NAMALWA (cell line): ENCODE results near the gene PRR19.

Experiments used
- DNase-seq: peaks from one replicate; pipeline ENCODE4 v3.0.0-alpha.2; 2015; ENCODE audit warnings: low spot score

The PRR19 gene

DNA sequence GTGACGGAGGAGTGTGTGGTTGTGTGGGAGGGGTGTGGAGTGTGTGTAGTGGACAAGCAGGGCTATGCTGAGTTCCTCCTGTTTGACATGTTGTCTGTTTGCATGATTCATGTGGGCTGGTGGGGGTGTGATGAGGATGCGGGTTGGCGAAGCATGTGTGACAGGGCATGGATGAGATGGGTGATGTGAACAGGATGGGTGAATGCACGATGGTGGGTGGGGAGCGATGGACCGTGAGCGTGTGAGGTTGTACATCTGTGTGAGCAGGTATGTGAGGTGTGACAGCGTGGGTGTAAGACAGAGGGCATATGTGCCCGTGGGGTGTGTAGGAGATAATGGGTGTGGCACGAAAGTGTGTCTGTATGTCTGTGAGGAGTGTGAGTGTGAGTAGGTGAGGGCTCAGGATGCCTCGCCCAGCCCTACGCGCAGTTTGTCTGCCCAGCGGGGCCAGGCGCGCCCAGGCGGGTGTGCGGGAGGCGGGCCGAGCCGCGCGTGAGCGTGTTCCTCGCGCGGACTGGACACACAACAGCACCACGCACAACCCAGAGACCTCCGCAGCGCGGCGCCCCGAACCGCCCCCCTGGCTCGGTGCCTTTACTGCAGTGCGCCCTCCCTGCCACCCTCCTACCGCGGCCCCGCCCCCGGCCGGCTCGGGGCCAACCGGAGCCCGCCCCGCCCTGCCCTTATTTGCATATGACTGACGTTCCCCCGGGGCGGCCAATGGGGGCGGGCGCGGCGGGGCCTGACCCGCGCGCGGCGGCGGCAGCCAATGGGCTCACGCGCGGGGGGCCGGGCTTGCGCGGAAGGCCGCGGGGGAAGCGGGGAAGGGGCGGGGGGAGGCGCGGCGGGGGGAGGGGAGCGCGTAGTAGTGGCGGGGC is 18.5 kb upstream of the PRR19 start:
- DNase-seq, result peak; percentile 95

GRCh38 chr19:42284066-42284501 is 17.8 kb upstream of the PRR19 start:
- peak; percentile 78 for DNase-seq

DNA sequence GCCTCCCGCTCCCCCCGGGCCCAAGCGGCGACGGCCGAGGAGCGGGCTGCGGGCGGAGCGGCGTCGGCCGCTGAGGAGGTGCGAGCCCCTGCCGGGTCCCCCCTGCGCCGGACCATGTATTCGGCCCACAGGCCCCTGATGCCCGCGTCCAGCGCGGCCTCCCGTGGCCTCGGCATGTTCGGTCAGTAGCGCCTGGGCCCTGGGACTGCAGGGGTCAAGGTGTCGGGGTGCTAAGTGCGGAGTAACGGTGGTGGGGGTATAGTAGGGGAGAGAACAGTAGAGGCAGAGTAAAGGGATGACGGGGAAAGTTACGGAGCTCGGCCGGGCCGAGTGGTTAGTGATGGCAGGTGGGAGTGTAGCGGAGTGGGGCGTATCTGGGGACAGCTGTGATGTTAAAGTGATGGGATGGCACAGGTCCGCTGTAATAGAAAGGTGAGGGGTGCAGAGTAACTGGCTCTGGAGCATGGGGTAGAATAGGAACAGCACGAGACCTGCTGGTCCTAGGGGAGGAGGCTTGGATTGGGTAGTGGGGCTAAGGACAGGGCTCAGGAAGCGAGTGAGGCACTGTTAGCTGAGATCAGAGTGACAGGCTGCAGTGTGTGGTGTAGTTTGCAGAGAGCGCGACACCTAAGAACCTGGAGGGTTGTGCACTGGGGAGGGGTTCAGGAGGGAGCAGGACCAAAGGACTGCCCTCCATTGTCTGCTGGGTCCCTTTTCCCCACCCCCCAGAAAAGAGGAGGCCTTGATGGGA is 17.2 kb upstream of the PRR19 start:
- peak; percentile 70 for DNase-seq

GRCh38 chr19:42285541-42285941 is 16.4 kb upstream of the PRR19 start:
- peak; percentile 49 for DNase-seq

- no peak for DNase-seq
Measured at GRCh38 chr19:42285988-42286348, 16.0 kb upstream of the PRR19 start.

DNA sequence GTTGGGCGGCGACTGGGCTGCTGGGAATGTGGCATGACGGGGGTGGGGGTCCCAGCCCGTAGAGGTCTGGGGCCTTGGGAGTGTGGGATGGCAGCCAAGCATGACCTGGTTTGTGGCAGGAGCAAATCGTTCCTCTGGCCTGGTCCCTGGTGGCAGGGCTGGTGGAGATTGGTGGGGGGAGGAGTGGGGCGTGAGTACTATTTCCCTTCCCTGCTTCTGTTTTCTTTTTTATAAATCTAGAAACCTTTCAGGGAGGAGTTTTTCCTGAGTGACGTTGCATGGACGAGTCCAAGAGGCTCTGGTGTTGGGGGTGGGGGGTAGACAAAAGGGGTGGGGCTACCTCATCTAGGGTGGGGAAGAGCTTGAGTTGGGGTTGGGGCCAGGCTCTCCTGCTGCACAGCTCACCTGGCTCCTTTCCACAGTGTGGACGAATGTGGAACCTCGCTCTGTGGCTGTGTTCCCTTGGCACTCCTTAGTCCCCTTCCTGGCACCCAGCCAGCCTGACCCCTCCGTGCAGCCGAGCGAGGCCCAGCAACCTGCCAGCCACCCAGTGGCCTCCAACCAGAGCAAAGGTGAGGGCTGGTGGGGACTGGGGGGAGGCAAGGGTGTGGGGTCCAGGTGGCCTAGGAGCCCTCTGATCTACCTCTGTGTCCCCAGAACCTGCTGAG is 15.4 kb upstream of the PRR19 start:
- DNase-seq, result no peak

- no peak for DNase-seq
Measured at GRCh38 chr19:42287017-42287826, 14.7 kb upstream of the PRR19 start.

DNA sequence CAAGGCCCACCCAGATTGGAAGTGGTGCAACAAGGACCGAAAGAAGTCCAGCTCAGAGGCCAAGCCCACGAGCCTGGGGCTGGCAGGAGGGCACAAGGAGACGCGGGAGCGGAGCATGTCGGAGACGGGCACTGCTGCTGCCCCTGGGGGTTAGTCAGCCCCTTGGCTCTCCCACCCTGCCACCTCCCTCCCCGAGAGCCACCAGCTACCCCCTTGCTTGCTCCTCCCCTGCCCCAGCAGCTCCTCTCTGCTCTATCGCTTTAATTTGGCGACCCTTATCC is 14.2 kb upstream of the PRR19 start:
- DNase-seq, result no peak

DNA sequence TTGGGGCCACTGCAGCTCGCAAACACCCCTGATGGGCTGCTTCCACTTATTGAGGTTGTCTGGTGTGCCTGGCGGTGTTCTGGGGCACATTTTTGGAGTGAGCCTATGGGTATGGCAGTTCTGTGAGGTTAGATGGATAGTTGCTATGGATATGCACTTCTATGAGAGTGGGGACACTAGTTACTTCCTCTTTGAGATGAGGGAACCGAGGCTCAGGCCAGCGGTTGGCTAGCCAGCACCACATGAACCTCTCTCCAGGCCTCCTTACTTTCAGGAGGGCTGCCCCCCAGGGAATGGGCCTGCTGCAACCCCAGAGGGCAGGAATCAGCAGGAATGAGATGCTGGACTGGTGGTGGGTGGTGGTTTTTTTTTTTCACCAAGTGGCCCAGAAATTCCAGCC is 13.5 kb upstream of the PRR19 start:
- DNase-seq, result no peak

- DNase-seq, result no peak
Measured at GRCh38 chr19:42288881-42289555, 12.9 kb upstream of the PRR19 start.

- no peak for DNase-seq
Measured at GRCh38 chr19:42289556-42290041, 12.3 kb upstream of the PRR19 start.

- DNase-seq, result no peak
Measured at GRCh38 chr19:42290136-42290522, 11.8 kb upstream of the PRR19 start.

- peak; percentile 88 for DNase-seq
Measured at GRCh38 chr19:42290523-42291434, 11.2 kb upstream of the PRR19 start.

DNA sequence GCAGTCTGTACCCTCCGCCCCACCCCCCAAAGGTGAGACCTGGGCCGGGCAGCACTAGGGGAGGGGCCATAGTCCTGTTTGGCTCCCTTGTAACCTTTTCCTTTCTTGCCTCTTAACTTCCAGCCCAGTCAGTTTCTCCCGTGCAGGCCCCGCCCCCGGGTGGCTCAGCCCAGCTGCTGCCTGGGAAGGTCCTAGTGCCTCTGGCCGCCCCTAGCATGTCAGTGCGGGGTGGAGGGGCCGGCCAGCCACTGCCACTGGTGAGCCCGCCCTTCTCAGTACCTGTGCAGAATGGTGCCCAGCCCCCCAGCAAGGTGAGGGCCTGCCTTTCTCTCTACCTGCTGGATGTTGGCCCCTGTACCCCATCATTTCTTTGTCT is 10.5 kb upstream of the PRR19 start:
- DNase-seq, result no peak

DNA sequence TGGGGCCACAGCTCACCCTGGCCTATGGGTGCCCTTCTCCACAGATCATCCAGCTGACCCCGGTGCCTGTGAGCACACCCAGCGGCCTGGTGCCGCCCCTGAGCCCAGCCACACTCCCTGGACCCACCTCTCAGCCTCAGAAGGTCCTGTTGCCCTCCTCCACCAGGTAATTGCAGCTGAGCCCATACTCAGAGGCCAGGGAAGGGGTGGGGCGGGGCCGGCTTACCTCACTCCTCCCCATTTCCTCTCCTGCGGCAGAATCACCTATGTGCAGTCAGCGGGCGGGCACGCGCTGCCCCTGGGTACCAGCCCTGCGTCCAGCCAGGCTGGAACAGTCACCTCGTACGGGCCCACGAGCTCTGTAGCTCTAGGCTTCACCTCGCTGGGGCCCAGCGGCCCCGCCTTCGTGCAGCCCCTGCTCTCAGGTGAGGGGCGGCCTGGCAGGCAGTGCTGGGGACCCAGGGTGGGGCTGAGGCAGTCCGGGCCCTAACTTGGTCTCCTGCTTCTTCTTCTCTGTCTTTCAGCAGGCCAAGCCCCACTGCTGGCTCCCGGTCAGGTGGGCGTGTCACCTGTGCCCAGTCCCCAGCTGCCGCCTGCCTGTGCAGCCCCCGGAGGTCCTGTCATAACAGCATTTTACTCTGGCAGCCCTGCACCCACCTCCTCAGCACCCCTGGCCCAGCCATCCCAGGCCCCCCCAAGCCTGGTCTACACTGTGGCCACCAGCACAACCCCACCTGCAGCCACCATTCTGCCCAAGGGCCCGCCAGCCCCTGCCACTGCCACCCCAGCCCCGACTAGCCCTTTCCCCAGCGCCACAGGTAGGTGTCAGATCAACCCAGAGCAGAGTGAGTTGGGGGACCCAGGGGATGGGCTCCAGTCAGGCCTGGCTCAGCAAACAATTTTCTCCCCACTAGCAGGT is 9.6 kb upstream of the PRR19 start:
- DNase-seq, result no peak

- DNase-seq, result no peak
Measured at GRCh38 chr19:42292963-42293362, 9.0 kb upstream of the PRR19 start.

DNA sequence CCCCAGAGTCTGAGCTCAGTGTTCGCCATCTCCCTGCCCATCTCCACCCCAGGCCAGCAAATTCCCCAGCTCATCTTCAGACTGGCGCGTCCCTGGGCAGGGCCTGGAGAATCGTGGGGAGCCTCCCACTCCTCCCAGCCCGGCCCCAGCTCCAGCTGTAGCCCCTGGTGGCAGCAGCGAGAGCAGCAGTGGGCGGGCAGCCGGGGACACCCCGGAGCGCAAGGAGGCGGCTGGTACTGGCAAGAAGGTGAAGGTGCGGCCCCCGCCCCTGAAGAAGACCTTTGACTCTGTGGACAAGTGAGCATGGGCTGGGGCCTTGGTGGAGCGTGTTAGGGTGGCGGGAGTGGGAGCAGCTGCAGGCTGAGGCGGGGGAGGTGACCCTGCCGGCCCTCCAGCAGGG is 8.4 kb upstream of the PRR19 start:
- DNase-seq, result no peak

DNA sequence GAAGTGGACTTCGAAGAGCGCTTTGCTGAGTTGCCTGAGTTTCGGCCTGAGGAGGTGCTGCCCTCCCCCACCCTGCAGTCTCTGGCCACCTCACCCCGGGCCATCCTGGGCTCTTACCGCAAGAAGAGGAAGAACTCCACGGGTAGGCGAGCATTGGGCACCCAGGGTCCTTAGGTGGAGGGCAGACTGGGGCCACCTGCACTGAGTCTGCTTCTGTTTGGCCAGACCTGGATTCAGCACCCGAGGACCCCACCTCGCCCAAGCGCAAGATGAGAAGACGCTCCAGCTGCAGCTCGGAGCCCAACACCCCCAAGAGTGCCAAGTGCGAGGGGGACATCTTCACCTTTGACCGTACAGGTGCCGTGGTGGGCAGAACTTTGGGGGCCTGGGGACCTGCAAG is 8.0 kb upstream of the PRR19 start:
- no peak for DNase-seq

DNA sequence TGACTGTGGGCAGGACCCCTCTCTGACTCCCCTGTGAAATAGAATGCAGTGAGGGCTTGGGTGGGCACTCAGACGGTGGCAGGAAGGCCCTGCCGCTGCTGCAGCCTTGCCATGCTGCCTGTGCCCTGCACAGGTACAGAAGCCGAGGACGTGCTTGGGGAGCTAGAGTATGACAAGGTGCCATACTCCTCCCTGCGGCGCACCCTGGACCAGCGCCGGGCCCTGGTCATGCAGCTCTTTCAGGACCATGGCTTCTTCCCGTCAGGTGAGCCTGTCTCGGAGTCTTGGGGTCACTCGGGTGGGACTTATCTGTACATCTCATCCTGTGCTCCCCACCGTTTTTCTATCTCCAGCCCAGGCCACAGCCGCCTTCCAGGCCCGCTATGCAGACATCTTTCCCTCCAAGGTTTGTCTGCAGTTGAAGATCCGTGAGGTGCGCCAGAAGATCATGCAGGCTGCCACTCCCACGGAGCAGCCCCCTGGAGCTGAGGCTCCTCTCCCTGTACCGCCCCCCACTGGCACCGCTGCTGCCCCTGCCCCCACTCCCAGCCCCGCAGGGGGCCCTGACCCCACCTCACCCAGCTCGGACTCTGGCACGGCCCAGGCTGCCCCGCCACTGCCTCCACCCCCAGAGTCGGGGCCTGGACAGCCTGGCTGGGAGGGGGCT is 7.3 kb upstream of the PRR19 start:
- no peak for DNase-seq
